ENCODE results near the gene PIEZO1.

GRCh38 chr16:88691129-88691813 lies 93.7 kb downstream of the PIEZO1 start:
- TF ChIP-seq POLR2A (IDR thresholded peaks at IDR 0.05; ENCODE audit: low read depth, low read length) (no peak), SPI1 (IDR thresholded peaks at IDR 0.05; ENCODE audit: low read depth, low read length) (no peak), TAF1 (IDR thresholded peaks at IDR 0.05; ENCODE audit: low read depth, low read length) (no peak)
